Endothelial cell of umbilical vein (primary cell): ENCODE results near the gene ABCG4. TPM values are rescaled to one million over a fixed set of nuclear protein-coding genes. Genes with fewer than 3 reads are reported as not detected.

Source experiments
- BruUV-seq: library from RNA; stranded (reverse); fragments of 400-500 nt; replicated peaks from 2 replicates; lab custom pipeline; 2021; lab: Mats Ljungman, UMichigan
- CTCF ChIA-PET: fragments of 300-600, 350-600 bp; sonication (Branson Sonifier 250); formaldehyde crosslinking; loops from one replicate; lab custom pipeline; 2021; ENCODE audit warnings: antibody characterized with exemption, inconsistent platforms; lab: Charles Lee
- POLR2A ChIA-PET: fragments of 300-600, 350-600 bp; sonication (Branson Sonifier 250); formaldehyde crosslinking; loops from one replicate; lab custom pipeline; 2021; ENCODE audit warnings: antibody characterized with exemption, inconsistent platforms; lab: Charles Lee
- DNase-seq: peaks from one replicate; pipeline ENCODE4 v3.0.0-alpha.2; 2011; ENCODE audit warnings: low read depth, low spot score
- FAIRE-seq: peaks from 2 replicates; lab custom pipeline; 2011; peaks lifted over from hg19 to GRCh38; lab: Jason Lieb, UNC
- H2AFZ ChIP-seq: 2 replicates; pipeline ENCODE4 v1.6.0; 2012; ENCODE audit warnings: low read depth, low read length, control low read depth, inconsistent platforms
- H3K27ac ChIP-seq: 2 replicates; pipeline ENCODE4 v1.5.1; 2011; ENCODE audit warnings: low read depth, mild to moderate bottlenecking, control low read depth, low read length, moderate library complexity; ENCODE audit not compliant: insufficient read depth
- H3K27me3 ChIP-seq, 2 experiments: 2 replicates each; pipeline versions ENCODE4 v1.6.0 to v1.6.1; 2011; ENCODE audit warnings: low read length in 2 of 2, mixed read lengths in 1 of 2; ENCODE audit not compliant: control insufficient read depth in 2 of 2, insufficient read depth in 2 of 2
- H3K36me3 ChIP-seq, 2 experiments: 2 replicates in 1 of 2; 3 replicates in 1 of 2; pipeline ENCODE4 v1.5.1; 2011; ENCODE audit warnings: low read length in 2 of 2, mild to moderate bottlenecking in 1 of 2, moderate library complexity in 1 of 2; ENCODE audit not compliant: control insufficient read depth in 2 of 2, insufficient read depth in 2 of 2; ENCODE audit errors: extremely low read depth in 1 of 2
- H3K4me1 ChIP-seq: 3 replicates; pipeline ENCODE4 v1.5.1; 2011; ENCODE audit warnings: mild to moderate bottlenecking, low read length; ENCODE audit not compliant: control insufficient read depth, insufficient read depth; ENCODE audit errors: extremely low read depth
- H3K4me2 ChIP-seq: 2 replicates; pipeline ENCODE4 v1.6.1; 2011; ENCODE audit warnings: low read length, control low read depth, mixed read lengths; ENCODE audit not compliant: insufficient read depth
- H3K4me3 ChIP-seq, 3 experiments: fragments of 200-600 bp in 1 of 3; sonication (generic), shearing (Covaris generic) in 1 of 3; replicated peaks in 1 of 3; 2 replicates each; pipeline ENCODE4 v1.5.1; 2011 to 2016; ENCODE audit warnings: control low read depth in 3 of 3, low read length in 3 of 3, mild to moderate bottlenecking in 2 of 3, inconsistent platforms in 1 of 3, low read depth in 1 of 3, moderate library complexity in 1 of 3; ENCODE audit not compliant: insufficient read depth in 1 of 3
- H3K79me2 ChIP-seq: 2 replicates; pipeline ENCODE4 v1.6.0; 2012; ENCODE audit warnings: low read length, inconsistent platforms; ENCODE audit not compliant: control insufficient read depth, insufficient read depth
- H3K9ac ChIP-seq: replicated peaks from 2 replicates; pipeline ENCODE3; 2011; ENCODE audit warnings: low read length, control low read depth; ENCODE audit not compliant: insufficient read depth; ENCODE audit errors: extremely low read depth
- H3K9me1 ChIP-seq: replicated peaks from 3 replicates; pipeline ENCODE4 v1.6.0; 2011; ENCODE audit warnings: mild to moderate bottlenecking, low read length; ENCODE audit not compliant: control insufficient read depth, insufficient read depth; ENCODE audit errors: extremely low read depth
- H3K9me3 ChIP-seq: replicated peaks from 2 replicates; pipeline ENCODE4 v1.5.1; 2012; ENCODE audit warnings: low read length, inconsistent platforms; ENCODE audit not compliant: control insufficient read depth, insufficient read depth
- H4K20me1 ChIP-seq: replicated peaks from 2 replicates; pipeline ENCODE3; 2011; ENCODE audit warnings: mild to moderate bottlenecking, low read length; ENCODE audit not compliant: control insufficient read depth, insufficient read depth; ENCODE audit errors: extremely low read depth
- CTCF ChIP-seq, 2 donors: IDR thresholded peaks; 1 replicate in 1 of 2; 2 replicates in 1 of 2; pipeline ENCODE4 v1.5.1; 2011; ENCODE audit warnings: low read length in 2 of 2, mild to moderate bottlenecking in 2 of 2, moderate library complexity in 2 of 2, control low read depth in 1 of 2, inconsistent platforms in 1 of 2, low read depth in 1 of 2; ENCODE audit not compliant: insufficient read depth in 1 of 2; ENCODE audit errors: extremely low read depth in 1 of 2
- EZH2 ChIP-seq: IDR thresholded peaks from 2 replicates; pipeline ENCODE4 v1.6.1; 2012; ENCODE audit warnings: borderline replicate concordance, low read depth, mild to moderate bottlenecking, moderate library complexity, low read length, inconsistent platforms; ENCODE audit not compliant: severe bottlenecking
- JUN ChIP-seq: IDR thresholded peaks from 2 replicates; pipeline ENCODE4 v1.6.1; 2011; ENCODE audit warnings: borderline replicate concordance, low read depth; ENCODE audit not compliant: insufficient read length, insufficient read depth
- dilution Hi-C: fragments of 300-500 bp; cut with MboI; formaldehyde crosslinking; loops from one replicate; pipeline ENCODE4 v1.15.0; 2019; ENCODE audit warnings: low sequenced_read_pairs; ENCODE audit not compliant: extremely low pct_ligation_motif_present
- intact Hi-C: fragments of 100-400 bp; cut with micrococcal nuclease; formaldehyde crosslinking; loops from one replicate; pipeline ENCODE4 v1.10.0; 2022
- polyA plus RNA-seq, 4 experiments: library from polyadenylated mRNA; depleted of rRNA in 3 of 4; stranded (reverse) in 3 of 4; unstranded in 1 of 4; fragments of >200 nt; gene quantifications; 2 replicates each; pipeline versions ENCODE4 v1.2.1 to v1.2.3, GENCODE V29; 2011 to 2012; ENCODE audit warnings: missing spikeins in 1 of 4
- total RNA-seq: library from RNA; stranded (reverse); gene quantifications from 2 replicates; pipeline ENCODE4 v1.2.3, GENCODE V29; 2021

ABCG4 gene
- total and polyA plus RNA-seq, 2 donors (not counting 3 experiments of a cell fraction or from before 2014, with no cell fraction given), result 1.0 to 1.7 TPM

- Histone ChIP-seq H2AFZ (no peak overlapping the region), H3K9me3 (no peaks in the 10 kb centered on the region), H3K9me1 (no peaks in the 10 kb centered on the region), H3K79me2 (peaks cover 55% of the 10 kb centered on the region), H4K20me1 (peaks cover 6% of the 10 kb centered on the region), H3K9ac (peak overlapping the region; percentile 76), H3K4me1 (peaks cover 17% of the 10 kb centered on the region), H3K4me2 (peak overlapping the region; percentile 99), H3K36me3 (no peaks in the 10 kb centered on the region), H3K27ac (no peak overlapping the region), H3K4me3 (peak overlapping the region; percentile 61 to 93 (median 88)), H3K27me3 (no peaks in the 10 kb centered on the region)
- ChIA-PET CTCF (interaction anchor here (1.6 to 2.7 kb wide), 7 partner anchors 9 to 115 kb away, joined by 12 to 34 read pairs (median 17); partner anchors contain the start of genes DPAGT1 and MCAM), POLR2A (no interaction called here)
- intact Hi-C loops, result loop anchor here (1.0 to 5.0 kb wide), 2 partner anchors 22 to 165 kb away; no protein-coding TSS in a partner anchor
- dilution Hi-C loops, result no loop called here
- FAIRE-seq (no peak), DNase-seq (no peak)
- no TSS peak for BruUV-seq
- TF ChIP-seq CTCF (IDR thresholded peaks at IDR 0.05; ENCODE audit: extremely low read depth in 1 of 2, insufficient read depth in 1 of 2, low read depth in 1 of 2, low read length in 2 of 2) (no peak), EZH2 (no peak)
Observed at GRCh38 chr11:119207415-119207960, 58.6 kb downstream of the ABCG4 start.

- no peak overlapping the region for H3K27ac ChIP-seq
- H3K4me2 ChIP-seq, result no peak overlapping the region
- DNase-seq (no peak), FAIRE-seq (no peak)
- H3K27me3 ChIP-seq, result no peaks in the 10 kb centered on the region
- peaks cover 17% of the 10 kb centered on the region for H3K4me1 ChIP-seq
- dilution Hi-C loops, result no loop called here
- POLR2A ChIA-PET, result no interaction called here
- CTCF ChIA-PET, result interaction anchor here (1.1 to 1.6 kb wide), 5 partner anchors 13 to 114 kb away, joined by 3 to 4 read pairs (median 4); no protein-coding TSS in a partner anchor
- H4K20me1 ChIP-seq, result peaks cover 6% of the 10 kb centered on the region
- H3K4me3 ChIP-seq, result no peak overlapping the region
- H3K36me3 ChIP-seq, result no peaks in the 10 kb centered on the region
- H3K9me1 ChIP-seq, result no peaks in the 10 kb centered on the region
- peaks cover 70% of the 10 kb centered on the region for H3K79me2 ChIP-seq
- H2AFZ ChIP-seq, result no peak overlapping the region
- no peaks in the 10 kb centered on the region for H3K9me3 ChIP-seq
- intact Hi-C loops, result loop anchor here (5.0 kb wide), 1 partner anchor 163 kb away; no protein-coding TSS in a partner anchor
- no peak overlapping the region for H3K9ac ChIP-seq
- TF ChIP-seq JUN (no peak), CTCF (IDR thresholded peaks at IDR 0.05; ENCODE audit: extremely low read depth in 1 of 2, insufficient read depth in 1 of 2, low read depth in 1 of 2, low read length in 2 of 2) (no peak)
- no TSS peak for BruUV-seq
Observed at GRCh38 chr11:119209186-119209585, 60.3 kb downstream of the ABCG4 start.
